GM11168 (cell line): Measurements from ENCODE around the gene WNT2.

Source experiments
- in situ Hi-C: fragments of 300-500 bp; cut with MboI; formaldehyde crosslinking; loops from one replicate; pipeline ENCODE4 v1.12.0; 2022; ENCODE audit warnings: low sequenced_read_pairs; ENCODE audit not compliant: unreplicated experiment

Gene WNT2

GRCh38 chr7:117225536-117225935 is 97.3 kb downstream of the WNT2 start:
- in situ Hi-C loops: no loop called here
